GM21381 (cell line): ENCODE results near the gene PRKAR1B.
"Not testable (repeated sequence)": the region's sequence is repeated elsewhere in the genome, so short reads cannot be mapped to it uniquely, and the experiment has no call there.

Source experiments
- ATAC-seq: cut with Tn5 transposase; IDR thresholded peaks from one replicate; pipeline ENCODE4 v1.9.1; 2021; ENCODE audit warnings: mild to moderate bottlenecking, moderate library complexity; ENCODE audit not compliant: unreplicated experiment

PRKAR1B gene

GRCh38 chr7:628826-629225 is 98.3 kb downstream of the PRKAR1B start:
- no peak for ATAC-seq

GRCh38 chr7:628402-628763 is 98.7 kb downstream of the PRKAR1B start:
- no peak for ATAC-seq

DNA sequence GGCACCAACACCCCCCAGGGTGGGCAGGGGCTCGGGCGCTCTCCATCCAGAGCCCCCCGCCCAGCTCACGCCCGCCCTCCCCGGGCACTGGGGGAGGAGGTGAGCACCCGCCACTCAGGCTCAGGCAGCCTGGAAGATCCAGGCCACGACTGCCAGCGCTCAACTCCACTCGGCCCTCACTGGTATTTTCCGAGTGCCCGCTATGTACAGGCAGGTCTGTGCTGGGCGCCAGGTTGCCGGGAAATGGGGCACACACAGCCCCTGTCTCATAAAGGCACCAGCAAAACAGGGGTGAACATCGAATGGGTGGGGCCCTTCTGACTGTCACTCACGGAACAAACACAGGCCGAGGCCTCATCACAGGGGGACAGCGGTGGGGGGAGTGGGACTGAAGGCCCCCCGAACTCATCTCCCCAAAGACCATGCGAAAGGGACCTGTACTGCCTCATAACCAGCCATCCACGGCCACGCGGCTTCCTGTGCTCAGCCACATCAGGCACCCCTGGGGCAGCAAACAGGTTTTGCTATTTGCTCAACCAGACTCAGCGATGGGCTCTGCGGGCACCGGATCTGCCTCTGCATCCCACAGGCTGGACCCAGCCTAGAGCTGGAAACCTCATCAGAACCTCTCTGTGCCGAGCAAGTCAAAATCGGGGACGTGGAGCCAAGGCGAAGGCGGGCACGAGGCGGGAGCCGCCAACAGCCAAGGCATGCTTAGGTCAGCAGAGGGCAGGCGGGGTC is 99.2 kb downstream of the PRKAR1B start:
- ATAC-seq: no peak

GRCh38 chr7:625376-625971 is 101.6 kb downstream of the PRKAR1B start:
- no peak for ATAC-seq

DNA sequence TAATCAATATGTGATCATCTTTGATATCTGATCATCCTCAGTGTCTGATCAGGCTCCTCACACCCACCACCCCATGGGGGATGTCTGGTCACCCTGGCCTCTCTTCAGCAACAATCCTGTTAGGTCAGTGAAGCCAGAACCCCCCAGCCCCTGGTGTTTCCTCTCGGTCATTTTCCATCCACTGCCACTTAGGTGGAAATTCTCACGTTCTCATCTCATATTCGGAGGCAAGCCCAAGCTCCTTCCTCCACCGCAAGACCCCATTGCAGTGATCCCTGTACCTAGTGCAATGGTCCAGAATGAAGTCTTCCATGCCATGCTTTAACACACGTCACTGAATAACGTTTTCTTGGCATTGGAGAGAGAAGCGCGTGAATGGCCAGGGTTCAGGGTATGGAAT is 103.6 kb downstream of the PRKAR1B start:
- no peak for ATAC-seq

DNA sequence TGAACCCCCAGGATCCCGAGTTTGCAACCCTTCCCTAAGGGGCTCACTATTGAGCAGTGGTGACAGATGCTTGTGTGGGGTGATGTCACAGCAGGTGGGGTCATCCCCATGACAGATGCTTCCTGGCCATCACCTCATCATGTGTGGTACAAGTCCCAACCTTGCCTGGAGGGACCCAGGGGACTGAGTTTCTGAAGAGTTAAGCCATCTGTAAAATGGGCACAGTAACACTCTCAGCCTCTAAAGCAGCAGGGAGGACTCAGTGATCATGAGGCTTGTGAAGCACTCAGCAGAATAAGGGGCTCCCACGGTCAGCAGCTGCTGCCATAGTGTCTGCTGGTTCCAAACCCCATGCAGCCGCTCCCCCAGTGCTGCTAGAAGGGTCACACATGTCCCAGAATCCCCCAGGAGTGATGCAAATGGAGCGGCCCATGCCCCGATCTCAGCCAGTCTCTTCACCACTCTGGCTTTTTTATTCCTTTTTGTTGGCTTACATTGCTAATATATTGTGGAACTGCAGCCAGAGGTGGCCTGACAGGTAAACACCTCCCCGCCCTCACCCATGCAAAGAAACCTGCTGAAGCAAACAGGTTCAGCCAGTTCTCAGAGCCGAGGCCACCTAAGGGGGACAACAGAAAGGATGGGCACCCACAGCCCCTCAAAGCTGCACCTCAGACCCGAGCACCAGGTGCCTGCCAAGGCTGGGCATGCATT is 105.4 kb downstream of the PRKAR1B start:
- no peak for ATAC-seq

GRCh38 chr7:620885-621284 is 106.2 kb downstream of the PRKAR1B start:
- no peak for ATAC-seq

GRCh38 chr7:620056-620455 is 107.0 kb downstream of the PRKAR1B start:
- no peak for ATAC-seq

GRCh38 chr7:619368-619840 is 107.7 kb downstream of the PRKAR1B start:
- ATAC-seq: no peak

- no peak for ATAC-seq
Observed at GRCh38 chr7:618539-619367, 108.3 kb downstream of the PRKAR1B start.

DNA sequence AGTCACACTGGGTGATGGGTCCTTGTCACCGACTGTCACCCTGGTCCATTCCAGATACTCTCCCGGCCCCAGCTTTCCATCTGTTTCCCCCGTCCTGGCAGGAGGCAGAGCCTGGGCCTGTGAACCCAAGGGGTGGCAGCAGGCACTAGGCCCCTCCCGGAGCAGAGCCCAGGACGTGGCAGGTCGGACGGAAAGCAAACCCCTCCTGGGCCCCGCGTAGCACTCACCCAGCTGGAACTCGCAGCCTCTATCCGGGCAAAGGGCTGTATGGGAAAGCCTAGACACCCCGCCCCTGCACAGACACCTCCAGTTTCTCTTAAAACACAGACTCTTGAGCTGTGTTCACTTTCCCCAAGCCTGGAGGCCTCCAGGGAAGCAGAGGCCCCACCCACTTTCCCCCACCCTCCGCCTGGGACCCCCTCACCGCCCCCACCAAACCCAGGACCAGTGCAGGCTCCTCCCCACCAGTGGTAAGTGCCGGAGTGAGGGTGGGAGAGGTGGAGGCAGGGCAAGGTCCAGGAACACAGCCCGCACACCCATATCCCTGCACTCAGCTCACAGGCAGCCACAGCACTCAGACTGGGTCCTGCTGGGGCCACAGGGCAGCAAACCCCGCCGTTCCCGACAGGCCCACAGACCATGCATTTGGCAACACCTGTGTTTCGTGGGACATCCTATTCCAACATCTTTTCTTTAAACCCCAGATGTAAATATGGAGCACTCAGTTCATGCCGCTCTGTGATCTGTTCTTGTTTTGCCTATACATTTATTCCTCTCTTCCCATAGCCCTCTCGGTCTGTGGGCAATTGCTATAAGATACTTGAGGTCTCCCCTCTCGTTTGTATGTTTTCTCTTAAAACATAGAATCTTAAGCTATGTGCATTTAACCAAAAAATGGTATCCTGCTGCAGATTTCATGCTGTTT is 109.2 kb downstream of the PRKAR1B start:
- no peak for ATAC-seq

- no peak for ATAC-seq
Observed at GRCh38 chr7:613442-614140, 113.5 kb downstream of the PRKAR1B start.

DNA sequence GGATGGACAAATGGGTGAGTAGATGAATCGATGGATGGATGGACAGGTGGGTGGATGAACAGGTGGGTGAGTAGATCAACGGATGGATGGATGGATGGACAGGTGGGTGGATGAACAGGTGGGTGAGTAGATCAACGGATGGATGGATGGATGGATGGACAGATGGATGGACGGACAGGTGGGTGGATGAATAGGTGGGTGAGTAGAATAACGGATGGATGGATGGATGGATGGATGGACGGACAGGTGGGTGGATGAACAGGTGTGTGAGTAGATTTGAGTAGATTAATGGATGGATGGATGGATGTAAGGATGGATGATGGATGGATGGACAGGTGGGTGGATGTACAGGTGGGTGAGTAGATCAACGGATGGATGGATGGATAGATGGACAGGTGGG is 115.2 kb downstream of the PRKAR1B start:
- ATAC-seq: not testable (repeated sequence)

GRCh38 chr7:611281-611810 is 115.7 kb downstream of the PRKAR1B start:
- no peak for ATAC-seq

DNA sequence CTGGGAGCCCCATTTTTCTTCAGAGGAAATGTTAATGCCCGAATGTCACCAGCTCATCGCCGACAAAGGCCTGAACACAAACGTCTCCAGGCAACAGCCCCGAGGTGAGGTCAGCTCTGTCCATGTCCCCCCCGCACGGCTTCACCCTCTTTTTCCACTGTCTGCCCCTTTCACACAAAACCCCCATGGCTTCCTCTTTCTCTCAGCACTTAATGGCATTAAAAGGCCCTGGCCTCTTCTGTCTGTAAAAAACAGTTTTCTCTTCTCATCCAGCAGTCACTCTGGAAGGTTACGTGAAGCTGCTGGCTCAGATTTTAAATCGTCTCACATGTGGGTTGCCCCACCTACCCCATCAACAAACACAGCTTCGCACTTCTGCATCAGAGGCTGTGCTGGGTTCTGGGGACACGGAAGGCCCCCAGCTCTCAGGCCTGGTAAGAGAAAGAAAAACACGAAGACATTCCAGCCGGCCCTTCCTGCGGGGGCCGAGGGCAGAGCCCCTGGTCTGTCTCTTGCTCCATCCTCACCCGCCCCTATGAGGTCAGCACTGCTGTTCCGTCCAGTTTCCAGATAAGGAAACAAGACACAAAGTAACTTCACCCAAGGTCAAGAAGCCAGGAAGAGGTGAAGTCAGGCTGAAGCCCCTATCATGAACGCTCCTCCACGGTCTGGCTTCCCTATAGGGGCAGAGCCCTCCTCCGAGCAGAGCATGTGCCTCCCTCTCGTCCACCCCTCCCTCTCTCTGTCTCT is 116.4 kb downstream of the PRKAR1B start:
- no peak for ATAC-seq

- ATAC-seq: no peak
Observed at GRCh38 chr7:610141-610530, 116.9 kb downstream of the PRKAR1B start.

GRCh38 chr7:609365-609764 is 117.7 kb downstream of the PRKAR1B start:
- ATAC-seq: no peak

DNA sequence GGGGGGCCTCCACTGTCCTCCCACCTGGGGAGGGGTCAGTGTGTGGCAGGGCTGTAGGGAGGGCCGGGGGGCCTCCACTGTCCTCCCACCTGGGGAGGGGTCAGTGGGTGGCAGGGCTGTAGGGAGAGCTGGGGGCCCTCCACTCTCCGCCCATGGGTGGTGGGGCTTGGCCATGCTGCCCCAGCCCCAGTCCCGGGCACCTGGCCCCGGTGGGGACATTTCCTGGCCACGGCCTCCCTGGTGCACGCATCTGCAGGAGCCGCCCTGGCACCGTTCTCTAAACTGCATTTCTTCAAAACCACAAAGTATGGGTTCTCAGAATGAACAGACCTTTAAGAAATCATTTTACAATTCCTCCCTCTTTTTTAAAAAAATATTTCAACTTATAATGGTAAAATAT is 118.1 kb downstream of the PRKAR1B start:
- no peak for ATAC-seq

- no peak for ATAC-seq
Observed at GRCh38 chr7:608361-608760, 118.7 kb downstream of the PRKAR1B start.
